ENCODE measurements around the gene FCHO1. TPM values are rescaled to one million over a fixed set of nuclear protein-coding genes. Genes with fewer than 3 reads are reported as not detected.

The FCHO1 gene
- total RNA-seq, 1 donor from 2014 or later: 15.5 TPM

DNA sequence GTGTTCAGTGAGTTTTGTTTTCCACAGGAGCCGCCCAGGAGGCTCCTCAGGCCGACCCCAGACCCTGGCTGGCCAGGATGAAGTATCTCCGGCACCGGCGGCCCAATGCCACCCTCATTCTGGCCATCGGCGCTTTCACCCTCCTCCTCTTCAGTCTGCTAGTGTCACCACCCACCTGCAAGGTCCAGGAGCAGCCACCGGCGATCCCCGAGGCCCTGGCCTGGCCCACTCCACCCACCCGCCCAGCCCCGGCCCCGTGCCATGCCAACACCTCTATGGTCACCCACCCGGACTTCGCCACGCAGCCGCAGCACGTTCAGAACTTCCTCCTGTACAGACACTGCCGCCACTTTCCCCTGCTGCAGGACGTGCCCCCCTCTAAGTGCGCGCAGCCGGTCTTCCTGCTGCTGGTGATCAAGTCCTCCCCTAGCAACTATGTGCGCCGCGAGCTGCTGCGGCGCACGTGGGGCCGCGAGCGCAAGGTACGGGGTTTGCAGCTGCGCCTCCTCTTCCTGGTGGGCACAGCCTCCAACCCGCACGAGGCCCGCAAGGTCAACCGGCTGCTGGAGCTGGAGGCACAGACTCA lies 56.5 kb downstream of the FCHO1 start:
- Mint-ChIP-seq H3K4me1 (no peaks in the 10 kb centered on the region), H3K27ac (no peak overlapping the region), H3K27me3 (ENCODE audit: insufficient read depth, low read depth) (peaks cover 15% of the 10 kb centered on the region), H3K4me3 (no peak overlapping the region), H3K9me3 (no peaks in the 10 kb centered on the region), H3K36me3 (no peaks in the 10 kb centered on the region)
- Histone ChIP-seq H3K36me3 (no peaks in the 10 kb centered on the region), H2AFZ (replicated peaks) (no peak overlapping the region), H3K4me1 (no peaks in the 10 kb centered on the region), H3K4me3 (no peak overlapping the region), H3K4me2 (no peak overlapping the region), H3K79me2 (ENCODE audit: low read depth) (no peaks in the 10 kb centered on the region), H3K9ac (no peak overlapping the region), H3K27ac (no peak overlapping the region), H3F3A (ENCODE audit: low read depth) (no peaks in the 10 kb centered on the region), H3K27me3 (no peaks in the 10 kb centered on the region), H4K20me1 (ENCODE audit: low read depth) (no peaks in the 10 kb centered on the region), H3K9me3 (ENCODE audit: low read depth) (no peaks in the 10 kb centered on the region)
- DNase-seq (ENCODE audit: low spot score): no peak
- TF ChIP-seq, protein P1, sequence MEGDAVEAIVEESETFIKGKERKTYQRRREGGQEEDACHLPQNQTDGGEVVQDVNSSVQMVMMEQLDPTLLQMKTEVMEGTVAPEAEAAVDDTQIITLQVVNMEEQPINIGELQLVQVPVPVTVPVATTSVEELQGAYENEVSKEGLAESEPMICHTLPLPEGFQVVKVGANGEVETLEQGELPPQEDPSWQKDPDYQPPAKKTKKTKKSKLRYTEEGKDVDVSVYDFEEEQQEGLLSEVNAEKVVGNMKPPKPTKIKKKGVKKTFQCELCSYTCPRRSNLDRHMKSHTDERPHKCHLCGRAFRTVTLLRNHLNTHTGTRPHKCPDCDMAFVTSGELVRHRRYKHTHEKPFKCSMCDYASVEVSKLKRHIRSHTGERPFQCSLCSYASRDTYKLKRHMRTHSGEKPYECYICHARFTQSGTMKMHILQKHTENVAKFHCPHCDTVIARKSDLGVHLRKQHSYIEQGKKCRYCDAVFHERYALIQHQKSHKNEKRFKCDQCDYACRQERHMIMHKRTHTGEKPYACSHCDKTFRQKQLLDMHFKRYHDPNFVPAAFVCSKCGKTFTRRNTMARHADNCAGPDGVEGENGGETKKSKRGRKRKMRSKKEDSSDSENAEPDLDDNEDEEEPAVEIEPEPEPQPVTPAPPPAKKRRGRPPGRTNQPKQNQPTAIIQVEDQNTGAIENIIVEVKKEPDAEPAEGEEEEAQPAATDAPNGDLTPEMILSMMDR (IDR thresholded peaks at IDR 0.05): no peak
- TF ChIP-seq EZH2phosphoT487 (IDR thresholded peaks at IDR 0.05) (no peak), EZH2 (IDR thresholded peaks at IDR 0.05) (no peak)

DNA sequence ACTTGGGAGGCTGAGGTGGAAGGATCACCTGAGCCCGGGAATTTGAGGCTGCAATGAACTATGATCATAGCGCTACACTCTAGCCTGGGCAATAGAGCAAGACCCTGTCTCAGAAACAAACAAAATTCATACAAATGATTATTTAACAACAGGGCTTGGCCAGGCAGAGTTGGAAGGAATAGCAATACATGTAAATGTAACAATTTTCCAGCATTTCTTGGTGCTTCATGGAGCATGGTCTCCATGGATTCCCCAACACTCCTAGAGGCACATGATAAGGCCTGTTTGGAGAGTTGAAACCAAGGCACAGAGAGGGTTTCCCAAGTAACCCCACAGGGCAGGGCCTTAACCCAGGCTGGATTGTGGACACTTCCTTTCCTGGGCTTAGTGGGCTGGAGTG lies 59.8 kb downstream of the FCHO1 start:
- no peaks in the 10 kb centered on the region for H3K27me3 ChIP-seq
- no peak overlapping the region for H3K4me3 ChIP-seq
- H3K36me3 Mint-ChIP-seq: no peaks in the 10 kb centered on the region
- no peak overlapping the region for H3K27ac ChIP-seq
- no peaks in the 10 kb centered on the region for H3K36me3 ChIP-seq
- H3K9me3 Mint-ChIP-seq: no peaks in the 10 kb centered on the region
- H3F3A ChIP-seq (ENCODE audit: low read depth): no peaks in the 10 kb centered on the region
- no peak overlapping the region for H3K27ac Mint-ChIP-seq
- H3K4me3 Mint-ChIP-seq: no peak overlapping the region
- H4K20me1 ChIP-seq (ENCODE audit: low read depth): no peaks in the 10 kb centered on the region
- no peaks in the 10 kb centered on the region for H3K4me1 Mint-ChIP-seq
- no peaks in the 10 kb centered on the region for H3K79me2 ChIP-seq (ENCODE audit: low read depth)
- H3K9ac ChIP-seq: no peak overlapping the region
- no peak overlapping the region for H3K4me2 ChIP-seq
- H3K27me3 Mint-ChIP-seq (ENCODE audit: insufficient read depth, low read depth): peaks cover 7% of the 10 kb centered on the region
- no peaks in the 10 kb centered on the region for H3K9me3 ChIP-seq (ENCODE audit: low read depth)
- no peak overlapping the region for H2AFZ ChIP-seq (replicated peaks)
- no peak for TF ChIP-seq EZH2phosphoT487 (IDR thresholded peaks at IDR 0.05)
- TF ChIP-seq, protein P1 (IDR thresholded peaks at IDR 0.05): no peak
- TF ChIP-seq EZH2 (IDR thresholded peaks at IDR 0.05): no peak
- H3K4me1 ChIP-seq: no peaks in the 10 kb centered on the region
- DNase-seq (ENCODE audit: low spot score): no peak

DNA sequence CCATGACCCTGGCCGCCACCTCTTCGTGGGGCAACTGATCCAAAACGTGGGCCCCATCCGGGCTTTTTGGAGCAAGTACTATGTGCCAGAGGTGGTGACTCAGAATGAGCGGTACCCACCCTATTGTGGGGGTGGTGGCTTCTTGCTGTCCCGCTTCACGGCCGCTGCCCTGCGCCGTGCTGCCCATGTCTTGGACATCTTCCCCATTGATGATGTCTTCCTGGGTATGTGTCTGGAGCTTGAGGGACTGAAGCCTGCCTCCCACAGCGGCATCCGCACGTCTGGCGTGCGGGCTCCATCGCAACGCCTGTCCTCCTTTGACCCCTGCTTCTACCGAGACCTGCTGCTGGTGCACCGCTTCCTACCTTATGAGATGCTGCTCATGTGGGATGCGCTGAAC lies 60.4 kb downstream of the FCHO1 start:
- H3K9me3 ChIP-seq (ENCODE audit: low read depth): no peaks in the 10 kb centered on the region
- H3K4me1 Mint-ChIP-seq: no peaks in the 10 kb centered on the region
- peaks cover 7% of the 10 kb centered on the region for H3K27me3 Mint-ChIP-seq (ENCODE audit: insufficient read depth, low read depth)
- no peak overlapping the region for H3K4me2 ChIP-seq
- H4K20me1 ChIP-seq (ENCODE audit: low read depth): no peaks in the 10 kb centered on the region
- H3K79me2 ChIP-seq (ENCODE audit: low read depth): no peaks in the 10 kb centered on the region
- no peak overlapping the region for H3K27ac ChIP-seq
- H3K9ac ChIP-seq: no peak overlapping the region
- no peak overlapping the region for H3K4me3 Mint-ChIP-seq
- TF ChIP-seq EZH2 (IDR thresholded peaks at IDR 0.05) (no peak), EZH2phosphoT487 (IDR thresholded peaks at IDR 0.05) (no peak)
- TF ChIP-seq, protein P1 (IDR thresholded peaks at IDR 0.05): no peak
- no peak for DNase-seq (ENCODE audit: low spot score)
- no peaks in the 10 kb centered on the region for H3K36me3 ChIP-seq
- no peak overlapping the region for H3K27ac Mint-ChIP-seq
- no peak overlapping the region for H3K4me3 ChIP-seq
- H3K36me3 Mint-ChIP-seq: no peaks in the 10 kb centered on the region
- no peak overlapping the region for H2AFZ ChIP-seq (replicated peaks)
- no peaks in the 10 kb centered on the region for H3F3A ChIP-seq (ENCODE audit: low read depth)
- no peaks in the 10 kb centered on the region for H3K9me3 Mint-ChIP-seq
- no peaks in the 10 kb centered on the region for H3K4me1 ChIP-seq
- no peaks in the 10 kb centered on the region for H3K27me3 ChIP-seq

Data from neural progenitor cell (in vitro differentiated cells).